ENCODE results near the gene NATD1.

- TF ChIP-seq CTCF (IDR thresholded peaks at IDR 0.05; ENCODE audit: control extremely low read depth in 1 of 3, insufficient read depth in 1 of 3, low read depth in 1 of 3, low read length in 3 of 3) (no peak), MAX (IDR thresholded peaks at IDR 0.05) (no peak), SP1 (IDR thresholded peaks at IDR 0.05; ENCODE audit: low read depth, low read length) (no peak), TAF1 (IDR thresholded peaks at IDR 0.05; ENCODE audit: low read depth, low read length) (no peak), RXRA (IDR thresholded peaks at IDR 0.05; ENCODE audit: insufficient read depth, low read depth, low read length) (no peak), ATF2 (IDR thresholded peaks at IDR 0.05; ENCODE audit: low read length) (no peak), POLR2A (IDR thresholded peaks at IDR 0.05; ENCODE audit: control extremely low read depth in 1 of 2, low read depth in 2 of 2, low read length in 2 of 2) (no peak), SRF (IDR thresholded peaks at IDR 0.05; ENCODE audit: low read depth, low read length) (no peak), CBX8 (IDR thresholded peaks at IDR 0.05; ENCODE audit: borderline replicate concordance, low read depth, low read length) (no peak), JUND (IDR thresholded peaks at IDR 0.05; ENCODE audit: low read length) (no peak), BACH1 (IDR thresholded peaks at IDR 0.05; ENCODE audit: low read length) (no peak), SP2 (IDR thresholded peaks at IDR 0.05; ENCODE audit: low read length) (no peak), HDAC2 (IDR thresholded peaks at IDR 0.05; ENCODE audit: borderline replicate concordance in 1 of 2, low read depth in 2 of 2, low read length in 2 of 2) (no peak)
Observed at GRCh38 chr17:21295036-21295952, 42.1 kb upstream of the NATD1 start.
